DOHH2 (cell line): Measurements from ENCODE around the gene GPR157.
"Not testable (repeated sequence)": the region's sequence is repeated elsewhere in the genome, so short reads cannot be mapped to it uniquely, and the experiment has no call there.

Experiments
- H3F3A ChIP-seq: fragments of 200-600 bp; sonication (generic), shearing (Covaris generic); 2 replicates; pipeline ENCODE4 v1.6.0; 2016; ENCODE audit warnings: antibody characterized with exemption, mild to moderate bottlenecking; ENCODE audit not compliant: control insufficient read depth, insufficient read depth
- H3K27ac ChIP-seq: fragments of 200-600 bp; sonication (generic); 2 replicates; pipeline ENCODE4 v1.5.1; 2014; ENCODE audit warnings: low read depth, mild to moderate bottlenecking, low read length, moderate library complexity
- H3K27me3 ChIP-seq: fragments of 200-600 bp; sonication (generic); 2 replicates; pipeline ENCODE4 v1.6.1; 2014; ENCODE audit warnings: mild to moderate bottlenecking, low read length, mixed read lengths; ENCODE audit not compliant: control insufficient read depth
- H3K36me3 ChIP-seq: fragments of 200-600 bp; sonication (generic); 2 replicates; pipeline ENCODE4 v1.6.1; 2014; ENCODE audit warnings: mild to moderate bottlenecking, low read length, moderate library complexity, mixed read lengths; ENCODE audit not compliant: control insufficient read depth
- H3K4me1 ChIP-seq: fragments of 200-600 bp; sonication (generic); 2 replicates; pipeline ENCODE4 v1.6.1; 2014; ENCODE audit warnings: mild to moderate bottlenecking, low read length, mixed read lengths; ENCODE audit not compliant: control insufficient read depth
- H3K4me2 ChIP-seq: fragments of 200-600 bp; sonication (generic); 2 replicates; pipeline ENCODE4 v1.6.0; 2014; ENCODE audit warnings: mild to moderate bottlenecking, low read length, moderate library complexity
- H3K4me3 ChIP-seq: fragments of 200-600 bp; sonication (generic); 2 replicates; pipeline ENCODE4 v1.5.1; 2014; ENCODE audit warnings: mild to moderate bottlenecking, low read length, mixed read lengths
- H3K79me2 ChIP-seq: fragments of 200-600 bp; sonication (generic); 2 replicates; pipeline ENCODE4 v1.6.1; 2014; ENCODE audit warnings: mild to moderate bottlenecking, low read length, mixed read lengths; ENCODE audit not compliant: control insufficient read depth
- H3K9me2 ChIP-seq: fragments of 200-600 bp; sonication (generic); replicated peaks from 2 replicates; pipeline ENCODE4 v1.6.1; 2014; ENCODE audit warnings: mild to moderate bottlenecking, low read length, mixed read lengths; ENCODE audit not compliant: control insufficient read depth
- H3K9me3 ChIP-seq: fragments of 200-600 bp; sonication (generic); 2 replicates; pipeline ENCODE4 v1.6.1; 2014; ENCODE audit warnings: antibody characterized with exemption, low read length, mixed read lengths; ENCODE audit not compliant: control insufficient read depth, insufficient read depth
- H4K20me1 ChIP-seq: fragments of 200-600 bp; sonication (generic); 2 replicates; pipeline ENCODE4 v1.6.0; 2014; ENCODE audit warnings: low read depth, mild to moderate bottlenecking, antibody characterized with exemption, low read length, moderate library complexity; ENCODE audit not compliant: control insufficient read depth, insufficient read depth
- EZH2phosphoT487 ChIP-seq: fragments of 200-600 bp; sonication (generic); IDR thresholded peaks from 2 replicates; pipeline ENCODE4 v1.6.1; 2017; ENCODE audit warnings: borderline replicate concordance, mild to moderate bottlenecking, antibody characterized with exemption, low read length, moderate library complexity, mixed read lengths
- TF ChIP-seq, protein P1 (sequence below): fragments of 200-600 bp; sonication (generic); IDR thresholded peaks from one replicate; pipeline ENCODE4 v1.5.1; 2014; ENCODE audit warnings: antibody characterized with exemption, mild to moderate bottlenecking, low read depth, low read length; ENCODE audit not compliant: poor library complexity, severe bottlenecking

Gene GPR157

DNA sequence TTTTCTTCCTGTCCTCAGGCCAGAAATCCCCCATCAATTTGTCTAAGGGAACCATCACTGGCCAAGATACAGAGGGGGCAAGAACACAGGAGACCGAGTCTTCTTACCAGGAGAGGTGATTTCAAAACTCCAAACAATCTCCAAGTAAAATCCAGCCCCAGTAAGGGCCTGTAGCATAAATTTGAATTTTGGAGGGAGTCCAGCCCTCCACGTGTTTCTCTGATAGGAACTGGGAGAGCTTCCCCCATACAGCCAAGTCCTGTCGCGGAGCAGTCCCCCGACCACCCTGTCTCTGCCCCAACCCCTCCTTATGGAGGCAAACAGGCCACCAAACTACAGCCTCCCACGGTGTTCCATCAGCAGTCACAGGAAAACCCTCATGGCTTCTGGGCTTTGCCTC lies 32.4 kb upstream of the GPR157 start:
- no peak overlapping the region for H3K4me2 ChIP-seq

DNA sequence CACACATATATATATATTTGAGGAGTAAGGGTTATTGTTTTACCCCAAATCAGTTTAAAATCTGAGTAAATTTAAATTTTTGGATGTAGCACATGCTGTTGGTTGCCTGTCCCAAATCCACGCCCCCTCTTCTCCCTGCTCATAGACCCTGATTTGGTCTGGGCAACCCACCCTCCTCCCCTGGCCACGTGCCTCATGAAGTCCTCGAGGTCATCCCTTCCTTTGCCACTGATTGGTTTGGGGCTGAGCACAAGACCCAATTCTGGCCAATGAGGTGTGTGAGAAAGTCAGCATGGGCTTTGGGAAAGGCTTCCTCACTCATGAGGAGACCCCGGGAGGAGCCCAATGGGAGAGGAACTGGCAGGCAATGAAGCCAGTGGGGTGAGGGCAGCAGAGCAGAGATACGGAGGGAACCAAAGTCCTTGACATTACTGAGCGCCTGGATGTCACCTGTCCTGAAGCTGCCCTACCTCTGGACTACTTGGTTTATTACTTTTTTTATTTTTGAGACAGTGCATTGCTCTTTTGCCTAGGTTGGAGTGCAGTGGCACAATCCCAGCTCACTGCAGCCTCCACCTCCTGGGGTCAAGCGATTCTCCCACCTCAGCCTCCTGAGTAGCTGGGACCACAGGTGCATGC lies 31.3 kb upstream of the GPR157 start:
- Histone ChIP-seq H3K27ac (no peak overlapping the region), H4K20me1 (no peaks in the 10 kb centered on the region), H3K79me2 (no peaks in the 10 kb centered on the region), H3F3A (no peaks in the 10 kb centered on the region), H3K36me3 (no peaks in the 10 kb centered on the region), H3K9me2 (no peaks in the 10 kb centered on the region), H3K27me3 (no peaks in the 10 kb centered on the region), H3K9me3 (no peaks in the 10 kb centered on the region), H3K4me1 (peaks cover 22% of the 10 kb centered on the region), H3K4me3 (no peak overlapping the region), H3K4me2 (no peak overlapping the region)
- TF ChIP-seq, protein P1, sequence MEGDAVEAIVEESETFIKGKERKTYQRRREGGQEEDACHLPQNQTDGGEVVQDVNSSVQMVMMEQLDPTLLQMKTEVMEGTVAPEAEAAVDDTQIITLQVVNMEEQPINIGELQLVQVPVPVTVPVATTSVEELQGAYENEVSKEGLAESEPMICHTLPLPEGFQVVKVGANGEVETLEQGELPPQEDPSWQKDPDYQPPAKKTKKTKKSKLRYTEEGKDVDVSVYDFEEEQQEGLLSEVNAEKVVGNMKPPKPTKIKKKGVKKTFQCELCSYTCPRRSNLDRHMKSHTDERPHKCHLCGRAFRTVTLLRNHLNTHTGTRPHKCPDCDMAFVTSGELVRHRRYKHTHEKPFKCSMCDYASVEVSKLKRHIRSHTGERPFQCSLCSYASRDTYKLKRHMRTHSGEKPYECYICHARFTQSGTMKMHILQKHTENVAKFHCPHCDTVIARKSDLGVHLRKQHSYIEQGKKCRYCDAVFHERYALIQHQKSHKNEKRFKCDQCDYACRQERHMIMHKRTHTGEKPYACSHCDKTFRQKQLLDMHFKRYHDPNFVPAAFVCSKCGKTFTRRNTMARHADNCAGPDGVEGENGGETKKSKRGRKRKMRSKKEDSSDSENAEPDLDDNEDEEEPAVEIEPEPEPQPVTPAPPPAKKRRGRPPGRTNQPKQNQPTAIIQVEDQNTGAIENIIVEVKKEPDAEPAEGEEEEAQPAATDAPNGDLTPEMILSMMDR, result no peak
- no peak for TF ChIP-seq EZH2phosphoT487

More for the DNA sequence above, 32.4 kb upstream of the GPR157 start:
- no peak overlapping the region for H3K27ac ChIP-seq
- TF ChIP-seq, protein P1, result no peak
- no peak for TF ChIP-seq EZH2phosphoT487
- no peaks in the 10 kb centered on the region for H3F3A ChIP-seq
- peaks cover 27% of the 10 kb centered on the region for H3K4me1 ChIP-seq
- no peaks in the 10 kb centered on the region for H3K9me3 ChIP-seq
- no peaks in the 10 kb centered on the region for H3K79me2 ChIP-seq
- H3K27me3 ChIP-seq, result no peaks in the 10 kb centered on the region
- H3K36me3 ChIP-seq, result no peaks in the 10 kb centered on the region
- no peak overlapping the region for H3K4me3 ChIP-seq
- no peaks in the 10 kb centered on the region for H3K9me2 ChIP-seq
- no peaks in the 10 kb centered on the region for H4K20me1 ChIP-seq

GRCh38 chr1:9155879-9156278 lies 27.0 kb upstream of the GPR157 start:
- H3K36me3 ChIP-seq, result no peaks in the 10 kb centered on the region
- no peak overlapping the region for H3K4me3 ChIP-seq
- TF ChIP-seq, protein P1, result no peak
- TF ChIP-seq EZH2phosphoT487, result no peak
- no peaks in the 10 kb centered on the region for H3K4me1 ChIP-seq
- H3F3A ChIP-seq, result no peaks in the 10 kb centered on the region
- no peak overlapping the region for H3K27ac ChIP-seq
- no peak overlapping the region for H3K4me2 ChIP-seq
- no peaks in the 10 kb centered on the region for H3K79me2 ChIP-seq
- no peaks in the 10 kb centered on the region for H3K9me2 ChIP-seq
- H4K20me1 ChIP-seq, result no peaks in the 10 kb centered on the region
- no peaks in the 10 kb centered on the region for H3K9me3 ChIP-seq
- H3K27me3 ChIP-seq, result no peaks in the 10 kb centered on the region

DNA sequence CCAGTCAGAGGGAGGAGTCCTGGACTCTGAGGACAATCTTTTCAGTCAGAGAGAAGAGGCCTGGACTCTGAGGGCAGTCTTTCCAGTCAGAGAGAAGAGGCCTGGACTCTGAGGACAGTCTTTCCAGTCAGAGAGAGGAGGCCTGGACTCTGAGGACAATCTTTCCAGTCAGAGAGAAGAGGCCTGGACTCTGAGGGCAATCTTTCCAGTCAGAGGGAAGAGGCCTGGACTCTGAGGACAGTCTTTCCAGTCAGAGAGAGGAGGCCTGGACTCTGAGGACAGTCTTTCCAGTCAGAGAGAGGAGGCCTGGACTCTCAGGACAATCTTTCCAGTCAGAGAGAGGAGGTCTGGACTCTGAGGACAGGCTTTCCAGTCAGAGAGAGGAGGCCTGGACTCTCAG lies 26.5 kb upstream of the GPR157 start:
- not testable (repeated sequence) for H3K4me2 ChIP-seq, H3K9me3 ChIP-seq, H3K36me3 ChIP-seq, H4K20me1 ChIP-seq, H3F3A ChIP-seq, H3K27ac ChIP-seq, H3K27me3 ChIP-seq, H3K79me2 ChIP-seq, H3K9me2 ChIP-seq, H3K4me3 ChIP-seq, H3K4me1 ChIP-seq
